Left cardiac atrium (tissue), 2 donors: Measurements from ENCODE around the gene EEIG1. TPM values are rescaled to one million over a fixed set of nuclear protein-coding genes. Genes with fewer than 3 reads are reported as not detected.

ENCODE experiments used
- total RNA-seq, 2 donors: library from RNA; stranded (reverse); fragmentation: NEBNext Ultra II Directional; extraction: Animal tissue kit (Norgen Biotek cat#: 25700); gene quantifications; one replicate each; pipeline ENCODE4 v1.2.1, GENCODE V29; 2021
- donor health status: DM: no; HTN: yes; CAD: no; lungs with severe emphysema.
- donor health status: DM: yes; HTN: yes; CAD: no.

EEIG1 gene
- total RNA-seq, 2 donors from 2014 or later: 24.9 to 27.3 TPM

Other genes with a start within 250 kb of the EEIG1 start
- 1 to 10 TPM; 5.1 TPM for gene TOR2A, start 245.7 kb downstream of the EEIG1 start, total RNA-seq
- gene SH2D3C, start 202.3 kb downstream of the EEIG1 start, total RNA-seq: 10 to 100 TPM; 18.4 to 21.5 TPM
- 10 to 100 TPM; 58.3 to 64.2 TPM for gene CDK9, start 195.0 kb downstream of the EEIG1 start, total RNA-seq
- gene FPGS, start 178.1 kb downstream of the EEIG1 start, total RNA-seq: 10 to 100 TPM; 40.4 to 59.5 TPM
- gene ENG, start 126.3 kb downstream of the EEIG1 start, total RNA-seq: 100 to 1,000 TPM; 132 to 392 TPM
- 100 to 1,000 TPM; 593 to 626 TPM for gene AK1, start 103.3 kb downstream of the EEIG1 start, total RNA-seq
- gene ST6GALNAC6, start 81.4 kb downstream of the EEIG1 start, total RNA-seq: 10 to 100 TPM; 56.7 to 71.7 TPM
- gene ST6GALNAC4, start 63.9 kb downstream of the EEIG1 start, total RNA-seq: 10 to 100 TPM; 35.8 to 49.9 TPM
- under 1 TPM; 0.50 to 0.99 TPM for gene PIP5KL1, start 50.2 kb downstream of the EEIG1 start, total RNA-seq
- 10 to 100 TPM; 14.7 to 18.3 TPM for gene DPM2, start 43.1 kb downstream of the EEIG1 start, total RNA-seq
- gene NAIF1, start 86.3 kb upstream of the EEIG1 start, total RNA-seq: 1 to 10 TPM; 5.8 to 6.1 TPM
- gene SLC25A25, start 87.2 kb upstream of the EEIG1 start, total RNA-seq: 10 to 100 TPM; 13.7 to 29.8 TPM
- gene PTGES2, start 146.7 kb upstream of the EEIG1 start, total RNA-seq: 100 to 1,000 TPM; 111 to 155 TPM
- gene LCN2, start 168.5 kb upstream of the EEIG1 start, total RNA-seq: under 1 TPM in 1 of 2 donors, not detected in 1; 0.38 TPM
- gene BBLN, start 179.3 kb upstream of the EEIG1 start, total RNA-seq: 10 to 100 TPM; 45.3 to 46.2 TPM
- gene CIZ1, start 210.6 kb upstream of the EEIG1 start, total RNA-seq: 10 to 100 TPM; 67.1 to 68.5 TPM
- 10 to 100 TPM; 11.3 to 14.0 TPM for gene DNM1, start 222.4 kb upstream of the EEIG1 start, total RNA-seq